ENCODE results near the gene HYCC2.

GRCh38 chr2:201074996-201075395 lies 3.5 kb upstream of the HYCC2 start:
- no peak for TF ChIP-seq SNAI2 (CRISPR knock-in tag; IDR thresholded peaks at IDR 0.05)
- TF ChIP-seq ZFP30 (CRISPR knock-in tag; IDR thresholded peaks at IDR 0.05), result no peak
- no peak for TF ChIP-seq TOX (CRISPR knock-in tag; IDR thresholded peaks at IDR 0.05; ENCODE audit: borderline replicate concordance)
